Measurements from ENCODE around the gene ME2.
"Not testable (repeated sequence)": the region's sequence is repeated elsewhere in the genome, so short reads cannot be mapped to it uniquely, and the experiment has no call there.

The ME2 gene

DNA sequence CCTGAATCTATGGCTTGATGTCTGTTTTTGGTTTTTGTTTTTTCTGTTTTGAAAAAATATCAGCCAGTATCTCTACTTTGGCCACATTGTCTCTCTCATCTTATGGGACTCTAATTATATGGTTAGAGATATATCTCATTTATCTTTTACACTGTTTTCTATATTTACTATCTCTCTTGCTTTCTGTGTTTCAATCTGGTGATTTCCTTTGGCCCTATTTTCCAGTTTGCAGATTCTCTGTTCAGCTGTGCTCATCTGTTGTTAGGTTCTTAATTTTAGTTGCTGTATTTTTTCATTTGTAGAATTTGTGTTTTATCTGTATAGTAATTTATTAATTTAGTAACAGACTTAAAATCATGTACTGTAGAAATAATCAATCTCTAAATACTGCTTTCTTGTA is 47.6 kb downstream of the ME2 start:
- DNase-seq (ENCODE audit: low spot score), result no peak

DNA sequence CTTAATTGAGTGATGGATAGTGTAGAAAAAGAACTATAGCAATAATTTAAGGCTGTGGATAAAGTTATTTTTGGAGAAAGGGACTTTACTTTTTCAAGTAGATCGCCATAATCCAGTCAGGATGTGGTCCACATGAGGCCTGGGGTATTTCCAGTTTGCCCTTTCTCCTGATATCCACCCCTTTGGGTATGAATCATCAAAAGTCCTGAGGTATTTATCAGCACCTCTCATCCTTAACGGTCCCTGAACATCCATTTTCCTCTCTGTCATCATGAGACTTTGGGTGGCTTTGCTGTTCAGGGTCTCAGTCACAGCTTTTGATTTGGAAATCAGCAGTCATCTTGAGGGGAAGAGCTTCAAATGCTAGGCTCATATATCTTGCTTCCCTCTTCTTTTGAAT is 49.6 kb downstream of the ME2 start:
- no peak for DNase-seq (ENCODE audit: low spot score)

DNA sequence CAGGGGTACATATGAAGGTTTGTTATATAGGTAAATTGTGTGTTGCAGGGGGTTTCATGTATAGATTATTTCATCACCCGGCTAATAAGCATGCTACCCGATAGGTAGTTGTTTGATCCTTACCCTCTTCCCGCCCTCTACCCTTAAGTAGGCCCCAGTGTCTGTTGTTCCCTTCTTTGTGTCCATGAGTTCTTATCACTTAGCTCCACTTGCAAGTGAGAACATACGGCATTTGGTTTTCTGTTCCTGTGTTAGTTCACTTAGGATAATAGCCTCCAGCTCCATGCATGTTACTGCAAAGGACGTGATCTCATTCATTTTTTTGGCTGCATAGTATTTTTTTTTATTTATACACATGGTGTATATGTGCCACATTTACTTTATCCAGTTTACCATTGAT is 54.8 kb downstream of the ME2 start:
- DNase-seq (ENCODE audit: low spot score), result no peak

DNA sequence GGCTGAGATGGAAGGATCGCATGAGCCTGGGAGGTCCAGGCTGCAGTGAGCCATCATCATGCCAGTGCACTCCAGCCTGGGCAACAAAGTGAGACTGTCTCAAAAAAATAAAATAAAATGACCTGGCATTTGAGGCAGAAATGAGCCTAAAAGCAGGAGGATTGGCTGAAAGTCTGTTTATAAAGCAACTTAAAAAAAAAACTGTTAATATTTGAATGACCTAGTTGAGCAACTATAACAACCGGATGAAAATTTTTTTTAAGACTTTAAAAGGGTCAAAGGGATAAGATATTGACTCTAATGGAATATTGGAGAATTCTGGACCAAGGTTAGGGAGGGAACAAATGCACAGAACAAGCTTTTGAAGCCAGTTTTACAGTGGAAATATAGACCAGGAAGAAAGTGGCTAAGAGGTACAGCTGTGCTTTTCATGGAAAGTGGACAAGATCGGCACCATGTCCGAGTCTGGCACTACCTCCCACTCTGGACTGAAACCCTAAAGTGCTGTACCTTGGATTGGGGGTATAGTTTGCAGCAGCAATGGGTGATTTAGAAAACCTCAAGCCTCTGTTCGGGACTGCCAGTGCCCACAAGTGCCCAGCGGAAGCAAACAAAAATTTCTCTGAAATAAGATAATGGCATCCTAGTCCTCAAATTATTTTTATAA is 55.8 kb downstream of the ME2 start:
- no peak for DNase-seq (ENCODE audit: low spot score)

DNA sequence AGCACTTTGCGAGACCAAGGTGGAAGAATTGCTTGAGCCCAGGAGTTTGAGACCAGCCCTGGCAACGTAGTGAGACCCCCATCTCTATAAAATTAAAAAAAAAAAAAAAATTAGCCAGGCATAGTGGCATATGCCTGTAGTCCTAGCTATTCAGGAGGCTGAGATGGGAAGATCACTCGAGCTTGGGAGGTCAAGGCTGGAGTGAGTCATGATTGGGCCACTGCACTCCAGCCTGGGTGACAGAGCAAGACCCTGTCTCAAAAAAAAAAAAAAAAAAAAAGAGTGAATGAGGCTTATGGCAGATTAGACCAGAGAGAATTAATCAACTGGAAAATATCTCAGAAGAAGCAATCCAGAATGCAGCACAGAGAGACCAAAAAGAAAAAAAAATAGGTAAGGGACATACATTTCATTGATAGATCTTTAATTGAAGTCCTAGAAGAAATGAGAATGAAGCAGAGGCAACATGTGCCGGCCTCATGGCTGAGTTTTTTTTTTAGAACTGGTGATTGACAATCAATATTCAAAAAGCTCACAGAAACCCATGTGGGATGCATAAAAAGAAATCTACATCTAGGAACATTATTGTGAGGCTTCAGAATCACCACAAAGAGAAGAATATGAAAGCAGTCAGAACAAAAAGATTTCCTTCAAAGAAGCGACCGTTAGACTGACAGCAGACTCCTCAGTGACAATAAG is 56.7 kb downstream of the ME2 start:
- DNase-seq (ENCODE audit: low spot score), result no peak

DNA sequence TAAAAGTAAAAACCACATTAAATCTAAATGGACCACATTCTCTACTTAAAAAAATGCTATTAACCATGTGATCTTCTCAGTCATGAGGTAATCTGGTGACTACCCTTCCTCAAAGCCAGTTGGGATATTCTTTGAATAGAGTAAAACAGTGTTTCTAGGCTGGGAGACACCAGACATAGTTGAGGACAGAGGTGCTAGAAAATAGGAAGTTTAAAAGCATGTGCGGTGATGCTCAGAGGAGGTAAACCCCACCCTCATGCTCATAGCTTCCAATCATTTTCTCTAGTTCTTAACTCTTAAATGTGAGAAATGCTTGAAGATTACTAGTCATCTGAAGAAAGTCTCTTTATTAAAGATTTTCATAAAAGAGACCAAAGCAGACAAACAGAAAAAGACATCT is 58.3 kb downstream of the ME2 start:
- no peak for DNase-seq (ENCODE audit: low spot score)

DNA sequence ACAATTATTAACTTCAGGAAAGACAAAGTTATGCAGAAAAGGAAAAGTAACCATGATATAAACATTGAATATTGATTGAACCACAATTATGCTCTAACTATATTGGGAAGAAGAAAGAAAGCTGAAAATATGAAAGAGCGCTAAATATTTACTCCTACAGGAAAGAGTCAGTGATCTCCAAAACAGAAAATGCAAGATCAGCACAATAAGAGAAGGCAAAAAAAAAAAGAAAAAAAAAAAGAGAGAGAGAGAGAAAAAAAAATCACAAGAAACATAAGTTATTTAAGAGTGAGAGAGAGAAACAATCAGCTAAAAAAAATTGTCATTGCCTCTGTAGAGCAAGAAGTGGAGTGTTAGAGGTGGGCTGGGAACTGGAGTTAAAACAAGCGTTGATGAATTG is 60.0 kb downstream of the ME2 start:
- DNase-seq (ENCODE audit: low spot score), result no peak

DNA sequence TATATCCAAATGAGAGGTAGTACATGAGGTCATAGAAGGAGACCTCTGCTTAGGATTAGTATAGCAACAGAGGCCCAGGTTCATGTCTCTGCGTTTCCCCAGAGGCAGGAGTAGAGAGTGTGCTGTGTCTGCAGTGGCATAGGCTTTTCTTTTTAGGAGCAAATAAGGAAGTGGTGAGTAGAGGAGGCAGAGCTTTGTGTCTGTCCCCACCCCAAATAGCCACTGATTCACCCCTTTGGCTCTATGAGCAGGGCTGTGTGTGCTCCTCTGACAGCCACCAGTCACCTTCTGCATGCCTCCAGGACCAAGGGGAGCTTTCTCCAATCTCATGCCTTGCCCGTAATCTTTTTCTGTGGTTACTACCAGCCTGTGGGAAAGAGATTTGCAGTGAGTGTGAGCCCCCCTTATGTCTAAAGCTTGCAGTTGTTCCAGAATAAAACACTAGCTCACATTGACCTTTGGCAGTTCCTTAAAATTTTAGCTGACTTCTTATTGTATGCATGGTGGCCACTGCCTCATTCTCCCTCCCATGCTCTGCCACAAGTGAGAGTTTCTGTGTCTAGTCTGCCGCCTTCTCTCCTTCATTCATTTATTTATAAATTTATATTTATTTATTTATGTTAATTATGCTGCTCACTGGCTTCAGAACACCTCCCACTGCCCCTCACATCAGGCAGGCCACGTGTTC is 65.5 kb downstream of the ME2 start:
- no peak for DNase-seq (ENCODE audit: low spot score)

DNA sequence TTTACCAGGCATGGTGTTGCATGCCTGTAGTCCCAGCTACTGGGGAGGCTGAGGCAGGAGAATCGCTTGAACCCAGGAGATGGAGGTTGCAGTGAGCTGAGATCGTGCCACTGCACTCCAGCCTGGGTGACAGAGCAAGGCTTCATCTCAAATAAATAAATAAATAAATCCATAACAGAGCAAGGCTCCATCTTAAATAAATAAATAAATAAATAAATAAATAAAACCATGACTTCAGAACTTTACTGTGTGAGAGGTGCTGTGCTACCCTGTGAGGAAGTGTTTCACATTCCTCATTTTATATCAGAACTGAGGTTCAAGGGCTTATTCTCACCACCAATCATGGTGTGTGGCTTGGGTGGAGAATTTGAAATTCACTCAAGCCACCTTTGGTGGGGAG is 67.0 kb downstream of the ME2 start:
- DNase-seq (ENCODE audit: low spot score), result not testable (repeated sequence)

DNA sequence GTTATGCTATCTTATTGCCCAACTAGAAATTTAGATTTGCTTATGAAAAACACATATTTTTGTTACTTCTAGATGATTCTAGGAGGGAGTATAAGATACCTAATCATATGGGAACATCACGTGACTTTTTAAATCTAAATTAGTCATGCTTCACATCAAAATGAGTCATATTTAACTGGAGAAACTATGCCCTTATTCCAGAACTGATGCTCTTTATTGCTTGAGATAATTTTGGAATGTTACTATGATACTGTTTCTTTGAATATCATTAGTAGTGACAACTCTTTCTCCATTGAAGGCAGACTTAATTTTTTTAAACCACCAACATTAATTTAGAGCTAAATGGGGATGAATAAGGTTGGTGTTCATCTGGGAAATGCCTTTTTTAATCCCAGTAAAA is 69.0 kb downstream of the ME2 start:
- no peak for DNase-seq (ENCODE audit: low spot score)

DNA sequence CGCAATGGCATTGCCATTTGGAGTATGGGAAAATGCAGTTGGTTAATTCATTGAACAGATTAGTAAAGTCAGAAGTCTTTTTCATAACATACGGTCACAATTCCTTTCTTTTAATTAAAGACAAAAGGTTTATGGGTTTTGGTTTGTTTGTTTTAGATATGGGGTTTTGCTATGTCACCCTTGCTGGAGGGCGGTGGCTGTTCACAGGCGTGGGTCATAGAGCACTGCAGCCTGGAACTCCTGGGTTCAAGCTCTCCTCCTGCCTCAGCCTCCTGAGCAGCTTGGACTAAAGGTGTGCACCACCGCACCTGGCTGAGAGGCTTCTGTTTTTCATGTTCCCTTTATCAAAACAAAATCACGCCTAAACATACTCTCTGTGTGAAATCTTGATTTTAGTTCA is 70.3 kb downstream of the ME2 start:
- DNase-seq (ENCODE audit: low spot score), result no peak

DNA sequence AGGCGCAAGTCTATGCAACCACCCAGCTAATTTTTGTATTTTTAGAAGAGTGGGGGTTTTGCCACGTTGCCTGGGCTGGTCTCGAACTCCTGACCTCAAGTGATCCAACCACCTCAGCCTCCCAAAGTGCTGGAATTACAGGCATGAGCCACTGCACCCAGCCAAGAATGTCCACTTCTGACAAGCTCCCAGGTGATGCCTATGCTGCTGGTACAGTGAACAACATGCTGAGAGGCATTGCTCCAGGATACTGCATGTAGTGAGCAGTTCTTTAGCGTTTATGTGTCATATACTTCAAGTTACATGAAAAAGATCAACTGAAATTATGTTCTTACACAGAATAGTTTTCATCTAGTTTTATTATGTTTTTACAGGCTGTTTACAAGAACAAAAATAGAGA is 71.7 kb downstream of the ME2 start:
- no peak for DNase-seq (ENCODE audit: low spot score)

DNA sequence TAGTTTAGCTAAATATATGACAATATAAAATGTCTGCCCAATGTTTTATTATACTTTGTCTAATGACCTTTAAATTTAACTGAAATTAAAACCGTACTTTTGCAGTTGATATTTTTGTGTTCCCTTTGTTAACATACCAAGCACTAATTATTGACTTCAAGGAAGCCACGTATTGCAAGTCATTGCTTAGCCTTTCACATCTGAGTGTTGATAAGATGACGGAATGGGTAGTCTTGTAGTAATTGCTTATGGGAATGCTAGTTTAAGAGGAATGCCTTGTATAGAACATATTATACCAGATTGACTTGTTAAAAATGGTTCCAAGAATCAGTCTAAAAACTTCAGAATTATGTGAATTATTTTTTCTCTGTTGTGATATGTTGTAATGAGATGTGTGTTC is 74.9 kb downstream of the ME2 start:
- DNase-seq (ENCODE audit: low spot score), result no peak

DNA sequence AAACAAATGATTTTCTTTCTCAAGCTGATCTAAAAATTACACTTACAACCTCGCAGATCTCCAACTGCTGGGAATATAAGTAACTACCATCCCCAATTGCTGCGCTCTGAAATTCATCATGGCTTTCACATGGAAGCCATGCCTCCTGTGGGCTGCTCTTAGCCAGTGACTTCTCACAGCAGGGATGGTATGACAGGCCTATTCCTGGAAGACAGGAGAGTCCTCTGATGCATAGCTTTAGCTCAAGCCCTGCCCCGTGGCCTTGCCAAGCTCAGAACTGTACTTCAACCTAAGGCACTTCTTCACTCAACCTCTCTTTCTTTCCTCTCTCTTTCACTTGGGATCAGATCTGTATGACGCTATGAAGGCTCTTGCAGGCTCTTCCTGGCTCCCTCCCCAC is 76.3 kb downstream of the ME2 start:
- no peak for DNase-seq (ENCODE audit: low spot score)

DNA sequence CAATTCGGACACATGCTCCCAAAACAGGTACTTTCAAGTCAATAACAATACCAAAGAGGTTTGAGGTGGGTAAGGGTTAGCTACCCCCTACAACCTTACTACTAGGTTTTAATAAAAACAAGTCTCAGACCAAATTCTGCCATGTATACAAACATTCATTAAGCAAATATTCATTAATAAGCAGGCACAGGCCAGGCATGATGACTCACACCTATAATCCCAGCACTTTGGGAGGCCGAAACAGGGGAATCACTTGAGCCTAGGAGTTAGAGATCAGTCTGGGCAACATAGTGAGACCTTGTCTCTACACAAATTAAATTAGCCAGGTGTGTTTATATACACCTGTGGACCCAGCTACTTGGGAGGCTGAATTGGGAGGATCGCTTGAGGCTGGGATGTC is 77.2 kb downstream of the ME2 start:
- no peak for DNase-seq (ENCODE audit: low spot score)

DNA sequence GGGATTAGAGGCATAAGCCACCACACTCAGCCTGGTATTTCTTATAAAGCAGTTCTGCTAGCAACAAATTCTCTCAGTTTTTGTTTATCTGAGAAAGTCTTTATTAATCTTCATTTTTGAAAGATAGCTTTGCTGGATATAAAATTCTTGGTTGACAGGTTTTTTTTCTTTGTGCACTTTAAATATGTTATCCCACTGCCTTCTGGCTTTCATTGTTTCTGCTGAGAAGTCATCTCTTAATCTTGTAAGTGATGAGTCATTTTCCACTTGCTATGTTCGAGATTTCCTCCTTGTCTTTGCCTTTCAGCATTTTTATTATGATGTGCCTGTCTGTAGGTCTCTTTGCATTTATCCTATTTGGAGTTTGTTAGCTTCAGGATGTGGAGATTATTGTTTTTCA is 83.1 kb downstream of the ME2 start:
- no peak for DNase-seq (ENCODE audit: low spot score)

DNA sequence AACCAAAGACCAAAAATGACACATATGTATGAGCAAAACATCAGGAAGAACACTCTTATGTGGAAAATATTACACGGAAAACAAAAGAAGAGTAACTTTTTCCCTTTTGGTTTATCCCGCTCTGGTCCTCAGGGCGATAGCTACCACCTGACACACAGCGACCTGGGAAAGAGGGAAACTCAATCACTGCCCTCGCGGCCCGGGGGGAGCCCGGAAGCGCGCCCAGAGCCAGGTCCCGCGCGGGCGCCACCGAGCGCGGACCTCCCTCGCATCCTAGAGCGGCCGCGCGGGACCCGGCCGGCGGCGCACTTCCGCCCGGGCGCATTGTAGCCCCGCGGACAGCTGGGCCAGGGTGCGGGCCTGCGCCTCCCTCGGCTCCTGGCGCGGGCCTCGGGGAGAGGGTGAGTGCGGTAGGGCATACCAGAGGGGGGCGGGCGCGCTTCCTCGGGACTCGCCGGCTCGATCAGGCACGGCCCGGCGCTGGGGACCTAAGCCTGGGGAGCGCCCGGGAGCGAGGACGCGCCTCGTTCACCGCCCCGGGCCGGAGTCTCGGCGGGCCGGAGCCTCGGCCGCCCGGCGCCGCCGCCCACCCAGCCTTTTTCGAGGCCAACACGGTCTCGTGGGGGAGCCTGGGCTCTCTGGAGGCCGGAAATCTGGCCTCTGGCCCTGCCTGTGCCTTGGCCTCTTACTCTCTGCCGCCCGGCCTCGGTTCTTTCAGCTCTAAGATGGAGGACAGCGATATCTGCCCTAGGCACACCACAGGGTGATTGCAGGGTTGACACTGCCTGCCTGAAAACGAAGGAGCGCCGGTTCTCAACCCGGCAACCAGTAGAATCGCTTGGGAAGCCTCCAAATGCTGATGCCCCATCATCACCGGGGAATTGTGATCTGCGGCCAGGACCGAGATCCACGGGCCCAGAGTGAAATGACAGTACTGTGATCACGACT is 89.1 kb downstream of the ME2 start, which contains the start of gene ELAC1:
Gene ELAC1 (plus strand): TSS at position 327 of the 948 bp plus-strand sequence. CDS start 6,365 bp downstream, outside the sequence.
- peak; percentile 64 for DNase-seq (ENCODE audit: low spot score)

DNA sequence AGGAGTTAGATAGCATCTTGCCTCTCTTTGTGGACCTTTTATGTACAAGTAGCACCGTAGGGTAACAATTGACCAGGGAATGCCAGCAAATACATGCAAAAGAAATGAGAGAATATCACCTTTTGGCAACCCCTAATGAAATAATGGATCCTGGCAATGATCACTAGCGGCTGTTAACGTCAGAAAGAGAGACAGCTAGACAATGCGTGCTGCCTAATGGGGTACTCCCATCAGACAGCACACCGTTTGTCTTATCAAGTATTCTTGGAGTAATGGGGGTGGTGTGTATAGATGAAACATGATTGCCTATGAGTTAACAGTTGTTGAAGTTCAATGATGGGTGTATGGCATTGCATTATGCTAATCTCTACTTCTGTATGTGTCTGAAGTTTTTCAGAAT is 90.5 kb downstream of the ME2 start:
- no peak for DNase-seq (ENCODE audit: low spot score)

DNA sequence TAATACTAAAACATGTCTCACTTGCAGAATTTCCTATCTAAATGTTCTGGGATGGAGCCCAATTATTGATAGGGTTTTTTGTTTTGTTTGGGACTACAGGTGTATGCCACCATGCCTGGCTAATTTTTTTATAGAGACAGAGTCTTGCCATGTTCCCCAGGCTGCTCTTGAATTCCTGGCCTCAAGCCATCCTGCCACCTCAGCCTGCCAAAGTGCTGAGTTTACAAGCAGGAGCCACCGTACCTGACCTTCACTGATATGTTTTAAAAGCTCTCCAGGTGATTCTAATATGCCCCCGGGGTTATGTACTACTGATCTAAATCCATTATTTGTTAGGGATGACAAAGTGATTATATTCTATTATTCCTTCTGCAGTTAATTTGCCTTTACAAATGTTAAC is 91.1 kb downstream of the ME2 start:
- DNase-seq (ENCODE audit: low spot score), result no peak

DNA sequence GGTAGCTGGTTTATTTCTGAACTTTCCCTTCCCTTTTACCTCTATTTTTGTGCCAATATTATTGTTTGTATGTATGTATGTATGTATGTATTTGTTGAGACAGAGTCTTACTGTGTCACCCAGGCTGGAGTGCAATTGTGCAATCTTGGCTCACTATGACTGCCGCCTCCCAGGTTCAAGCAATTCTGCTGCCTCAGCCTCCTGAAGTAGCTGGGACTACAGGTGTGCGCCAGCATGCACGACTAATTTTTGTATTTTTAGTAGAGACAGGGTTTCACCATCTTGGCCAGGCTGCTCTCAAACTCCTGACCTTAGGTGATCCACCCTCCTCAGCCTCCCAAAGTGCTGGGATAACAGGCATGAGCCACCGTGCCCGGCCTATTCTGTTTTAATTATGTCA is 93.5 kb downstream of the ME2 start:
- DNase-seq (ENCODE audit: low spot score), result not testable (repeated sequence)

DNA sequence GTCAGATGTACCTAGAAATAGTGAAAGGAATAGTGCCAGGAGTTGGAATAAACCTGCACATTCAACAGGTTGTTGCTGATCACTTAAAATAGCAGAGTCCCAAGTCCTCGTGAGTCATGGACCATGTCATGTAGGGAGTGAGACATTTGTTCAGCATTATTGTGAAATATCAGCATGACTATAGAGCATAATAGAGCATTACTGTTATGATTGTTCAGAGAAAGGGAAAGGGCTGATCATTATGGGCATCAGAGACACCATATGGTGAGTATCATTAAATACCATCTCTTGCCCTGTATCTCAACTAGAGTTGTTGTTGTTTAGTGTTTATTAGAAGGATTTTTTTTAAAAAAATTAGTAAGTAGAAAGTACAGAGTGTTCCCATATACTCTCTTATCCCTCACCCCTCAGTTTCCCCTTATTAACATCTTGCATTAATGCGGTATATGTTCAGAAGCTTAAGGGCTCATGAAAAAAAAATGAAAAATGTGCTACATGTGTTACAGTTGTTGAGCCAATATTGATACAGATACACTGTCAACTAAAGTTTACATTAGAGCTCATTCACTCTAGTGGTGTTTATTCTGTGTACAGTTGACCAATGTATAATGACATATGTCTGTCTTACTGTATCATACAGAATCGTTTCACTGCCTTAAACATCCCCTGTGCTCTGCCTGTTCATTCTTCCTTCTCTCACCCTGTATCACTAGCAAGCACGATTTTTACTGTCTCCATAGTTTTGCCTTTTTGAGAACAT is 94.6 kb downstream of the ME2 start:
- no peak for DNase-seq (ENCODE audit: low spot score)
